ENCODE data around the gene HOXB1. TPM values are rescaled to one million over a fixed set of nuclear protein-coding genes. Genes with fewer than 3 reads are reported as not detected.

The HOXB1 gene
- polyA plus RNA-seq, 1 experiment = not detected

DNA sequence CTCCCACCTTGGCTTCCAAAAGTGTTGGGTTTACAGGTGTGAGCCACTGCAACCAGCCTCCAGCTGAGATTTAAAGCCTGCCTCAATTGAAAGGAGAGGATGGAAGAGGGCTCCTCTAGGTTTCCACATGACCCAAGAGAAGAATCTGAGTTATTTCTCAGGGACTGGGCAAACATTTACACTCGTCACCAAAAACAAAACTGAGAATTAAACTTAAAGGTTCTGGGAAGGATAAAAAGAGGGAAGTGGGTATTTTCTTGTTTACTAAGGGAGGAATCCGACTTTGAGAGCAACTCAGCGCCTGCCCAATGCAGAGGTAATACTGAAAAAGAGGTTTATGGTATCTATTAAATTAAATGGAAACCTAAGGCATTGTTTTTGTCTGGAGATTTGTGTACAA lies 13.3 kb downstream of the HOXB1 start:
- POLR2A ChIA-PET = no interaction called here
- TF ChIP-seq, protein P1, sequence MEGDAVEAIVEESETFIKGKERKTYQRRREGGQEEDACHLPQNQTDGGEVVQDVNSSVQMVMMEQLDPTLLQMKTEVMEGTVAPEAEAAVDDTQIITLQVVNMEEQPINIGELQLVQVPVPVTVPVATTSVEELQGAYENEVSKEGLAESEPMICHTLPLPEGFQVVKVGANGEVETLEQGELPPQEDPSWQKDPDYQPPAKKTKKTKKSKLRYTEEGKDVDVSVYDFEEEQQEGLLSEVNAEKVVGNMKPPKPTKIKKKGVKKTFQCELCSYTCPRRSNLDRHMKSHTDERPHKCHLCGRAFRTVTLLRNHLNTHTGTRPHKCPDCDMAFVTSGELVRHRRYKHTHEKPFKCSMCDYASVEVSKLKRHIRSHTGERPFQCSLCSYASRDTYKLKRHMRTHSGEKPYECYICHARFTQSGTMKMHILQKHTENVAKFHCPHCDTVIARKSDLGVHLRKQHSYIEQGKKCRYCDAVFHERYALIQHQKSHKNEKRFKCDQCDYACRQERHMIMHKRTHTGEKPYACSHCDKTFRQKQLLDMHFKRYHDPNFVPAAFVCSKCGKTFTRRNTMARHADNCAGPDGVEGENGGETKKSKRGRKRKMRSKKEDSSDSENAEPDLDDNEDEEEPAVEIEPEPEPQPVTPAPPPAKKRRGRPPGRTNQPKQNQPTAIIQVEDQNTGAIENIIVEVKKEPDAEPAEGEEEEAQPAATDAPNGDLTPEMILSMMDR (IDR thresholded peaks at IDR 0.05; ENCODE audit: insufficient read depth, low read depth, low read length) = no peak
- CTCF ChIA-PET = interaction anchor here (1.3 kb wide), 1 partner anchor 14 kb away, joined by 3 read pairs; no protein-coding TSS in a partner anchor
- no peak for DNase-seq (ENCODE audit: low read depth)
- no peaks in the 10 kb centered on the region for H3K36me3 ChIP-seq (ENCODE audit: control insufficient read depth, insufficient read depth, low read length)
- H3K27me3 ChIP-seq (ENCODE audit: control insufficient read depth, insufficient read depth, low read length) = peaks cover 21% of the 10 kb centered on the region
- no peak overlapping the region for H3K4me3 ChIP-seq (ENCODE audit: low read depth, low read length)

DNA sequence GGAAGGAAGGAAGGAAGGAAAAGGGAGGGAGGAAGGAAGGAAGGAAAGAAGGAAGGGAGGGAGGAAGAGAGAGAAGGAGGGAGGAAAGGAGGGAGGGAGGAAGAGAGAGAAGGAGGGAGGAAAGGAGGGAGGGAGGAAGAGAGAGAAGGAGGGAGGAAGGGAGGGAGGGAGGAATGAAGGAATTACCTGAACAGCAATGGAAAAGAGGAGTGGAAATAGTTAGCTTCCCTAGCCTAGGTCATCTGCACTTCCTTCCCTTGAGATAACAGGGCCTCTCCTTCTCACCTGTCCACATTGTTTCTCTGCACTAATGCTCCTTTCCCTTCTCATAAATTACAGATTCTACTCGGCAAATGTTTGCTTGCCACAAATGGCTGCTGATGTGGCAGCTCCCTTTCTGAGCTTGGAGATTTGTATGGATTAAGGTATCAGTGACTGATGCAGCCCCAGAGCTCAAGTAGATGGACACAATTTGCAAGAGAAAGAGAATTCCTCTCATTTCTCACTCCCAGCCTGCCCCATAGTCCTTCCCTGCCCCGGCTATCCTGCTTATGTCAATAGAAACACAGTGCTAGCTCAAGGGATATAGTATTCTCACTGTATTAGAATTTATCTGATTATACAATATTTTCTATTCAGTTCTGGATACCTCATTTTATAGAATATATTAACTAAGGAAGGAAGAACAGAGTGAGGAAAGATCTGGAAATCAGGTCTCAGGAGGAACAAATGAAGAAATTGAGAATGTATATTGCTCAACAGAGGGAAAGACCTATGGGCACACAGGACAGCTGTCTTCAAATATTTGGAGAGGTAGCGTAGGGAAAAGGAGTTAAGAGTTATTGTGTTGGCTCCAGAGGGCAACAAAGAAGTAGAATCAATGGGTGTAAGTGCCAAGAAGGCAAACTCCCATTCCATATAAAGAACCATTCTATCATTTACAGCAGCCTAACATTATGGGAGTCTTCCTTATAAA lies 14.6 kb downstream of the HOXB1 start:
- ChIA-PET POLR2A (no interaction called here), CTCF (interaction anchor here (1.2 to 1.3 kb wide), 2 partner anchors 13 to 24 kb away, joined by 3 to 4 read pairs; no protein-coding TSS in a partner anchor)
- TF ChIP-seq, protein P1 (IDR thresholded peaks at IDR 0.05; ENCODE audit: insufficient read depth, low read depth, low read length) = no peak
- H3K4me3 ChIP-seq (ENCODE audit: low read depth, low read length) = no peak overlapping the region
- DNase-seq (ENCODE audit: low read depth) = no peak
- H3K36me3 ChIP-seq (ENCODE audit: control insufficient read depth, insufficient read depth, low read length) = no peaks in the 10 kb centered on the region
- H3K27me3 ChIP-seq (ENCODE audit: control insufficient read depth, insufficient read depth, low read length) = peaks cover 21% of the 10 kb centered on the region

DNA sequence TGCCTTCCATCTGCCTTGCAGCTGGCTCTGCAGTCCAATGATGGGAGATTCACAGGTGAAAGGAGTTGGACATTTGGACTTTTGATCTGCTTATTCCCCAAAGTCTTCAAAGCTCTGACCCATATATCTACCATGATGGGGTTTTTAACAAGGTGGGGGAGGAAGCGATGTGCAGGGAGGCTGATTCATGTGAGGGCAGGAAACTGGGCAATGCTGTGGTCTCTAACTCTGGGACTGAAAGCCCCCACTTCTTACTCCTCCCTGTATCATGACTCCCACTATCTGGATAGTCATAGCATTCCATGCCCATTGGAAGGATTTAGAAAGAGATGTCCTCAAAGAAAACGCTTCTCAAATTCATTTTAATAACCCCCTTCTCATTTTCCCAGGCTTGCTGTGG lies 16.3 kb downstream of the HOXB1 start:
- no peak for DNase-seq (ENCODE audit: low read depth)
- POLR2A ChIA-PET = no interaction called here
- Histone ChIP-seq H3K27me3 (ENCODE audit: control insufficient read depth, insufficient read depth, low read length) (peaks cover 21% of the 10 kb centered on the region), H3K36me3 (ENCODE audit: control insufficient read depth, insufficient read depth, low read length) (no peaks in the 10 kb centered on the region), H3K4me3 (ENCODE audit: low read depth, low read length) (no peak overlapping the region)
- TF ChIP-seq, protein P1 (IDR thresholded peaks at IDR 0.05; ENCODE audit: insufficient read depth, low read depth, low read length) = no peak
- CTCF ChIA-PET = interaction anchor here (1.4 kb wide), 1 partner anchor 22 kb away, joined by 4 read pairs; no protein-coding TSS in a partner anchor

DNA sequence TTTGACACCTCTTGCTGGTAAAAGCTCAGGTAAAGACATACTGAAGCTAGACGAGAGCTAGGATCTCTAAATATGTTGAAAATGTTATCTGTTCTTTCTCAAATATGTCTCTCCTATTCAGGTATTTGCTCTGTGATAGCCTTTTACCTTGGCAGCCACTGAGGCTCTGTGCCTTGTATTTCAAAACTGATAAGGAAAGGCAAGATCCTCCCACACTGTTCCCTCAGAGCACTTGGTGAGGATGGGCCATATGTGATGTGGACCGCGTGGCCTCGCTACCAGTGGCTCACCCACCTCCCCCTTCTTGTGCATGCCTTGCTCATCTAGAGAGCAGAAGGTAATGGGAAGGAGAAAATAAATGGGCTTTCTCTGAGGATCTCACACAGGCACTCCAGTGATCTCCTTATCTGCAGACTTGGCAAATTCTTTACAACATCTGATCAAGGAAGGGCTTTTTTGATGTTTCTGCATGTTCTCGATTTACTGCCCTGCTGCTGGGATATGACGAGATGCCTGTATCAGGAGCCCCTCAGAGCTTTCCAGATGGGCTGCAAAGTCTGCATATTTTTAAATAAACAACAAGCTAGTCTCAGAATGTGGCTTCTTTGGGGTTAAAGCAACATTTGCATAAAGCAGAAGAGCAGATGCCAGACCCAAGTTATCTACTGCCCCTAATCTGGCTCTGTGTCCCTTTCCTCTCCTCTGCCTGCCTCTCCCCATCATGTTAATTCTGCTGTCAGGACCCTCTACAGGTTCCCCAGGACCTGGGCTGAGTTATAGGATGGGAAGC lies 16.9 kb downstream of the HOXB1 start:
- ChIA-PET CTCF (interaction anchor here (1.2 to 1.4 kb wide), 2 partner anchors 15 to 22 kb away, joined by 3 to 4 read pairs; no protein-coding TSS in a partner anchor), POLR2A (no interaction called here)
- TF ChIP-seq, protein P1 (IDR thresholded peaks at IDR 0.05; ENCODE audit: insufficient read depth, low read depth, low read length) = no peak
- no peak for DNase-seq (ENCODE audit: low read depth)
- H3K4me3 ChIP-seq (ENCODE audit: low read depth, low read length) = no peak overlapping the region
- H3K27me3 ChIP-seq (ENCODE audit: control insufficient read depth, insufficient read depth, low read length) = peaks cover 21% of the 10 kb centered on the region
- H3K36me3 ChIP-seq (ENCODE audit: control insufficient read depth, insufficient read depth, low read length) = no peaks in the 10 kb centered on the region

DNA sequence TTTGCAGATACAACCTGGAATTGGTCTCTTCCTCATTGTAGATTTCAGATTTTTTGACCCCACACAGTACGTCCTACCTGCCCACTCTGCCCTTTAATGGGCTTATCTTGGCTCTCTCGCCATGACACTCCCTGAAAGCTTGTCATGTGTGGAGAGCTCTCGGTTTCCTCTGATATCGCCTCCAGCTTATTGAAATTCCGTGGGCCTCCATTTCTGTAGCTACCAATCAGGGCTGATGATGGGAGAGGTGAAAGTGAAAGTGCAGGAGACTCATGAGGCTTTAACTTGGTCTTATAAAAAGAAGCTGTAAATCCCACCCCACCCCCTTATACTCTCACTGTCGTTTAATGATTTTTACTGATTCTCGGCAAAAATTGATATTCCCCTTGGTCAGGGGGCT lies 17.7 kb downstream of the HOXB1 start:
- Histone ChIP-seq H3K4me3 (ENCODE audit: low read depth, low read length) (no peak overlapping the region), H3K36me3 (ENCODE audit: control insufficient read depth, insufficient read depth, low read length) (no peaks in the 10 kb centered on the region), H3K27me3 (ENCODE audit: control insufficient read depth, insufficient read depth, low read length) (peaks cover 21% of the 10 kb centered on the region)
- ChIA-PET POLR2A (no interaction called here), CTCF (interaction anchor here (0.6 to 1.4 kb wide), 4 partner anchors 14 to 331 kb away, joined by 3 to 4 read pairs (median 3); no protein-coding TSS in a partner anchor)
- no peak for DNase-seq (ENCODE audit: low read depth)
- TF ChIP-seq, protein P1 (IDR thresholded peaks at IDR 0.05; ENCODE audit: insufficient read depth, low read depth, low read length) = no peak

All from BJ (cell line).